Lung (tissue), 10 donors: ENCODE data around the gene TMEM185A. TPM values are rescaled to one million over a fixed set of nuclear protein-coding genes. Genes with fewer than 3 reads are reported as not detected.
"Not testable (repeated sequence)": the region's sequence is repeated elsewhere in the genome, so short reads cannot be mapped to it uniquely, and the experiment has no call there.

Experiments
- ATAC-seq: fragments of 200-7000 bp; cut with Tn5 transposase; one replicate; pipeline ENCODE4 v1.9.1; 2020; ENCODE audit warnings: moderate number of reproducible peaks; ENCODE audit not compliant: insufficient read depth, low FRiP score
- DNase-seq, 3 donors: peaks; one replicate each; pipeline ENCODE4 v3.0.0-alpha.2; 2013 to 2017
- H3K27ac ChIP-seq, 2 donors: one replicate each; pipeline ENCODE4 v1.5.1; 2013; ENCODE audit warnings: mild to moderate bottlenecking in 2 of 2, moderate library complexity in 2 of 2, control low read depth in 1 of 2, inconsistent platforms in 1 of 2, low read depth in 1 of 2, low read length in 1 of 2
- H3K27me3 ChIP-seq, 3 donors: one replicate each; pipeline ENCODE4 v1.5.1; 2013; ENCODE audit warnings: low read length in 2 of 3; ENCODE audit not compliant: control insufficient read depth in 3 of 3, insufficient read depth in 3 of 3
- H3K36me3 ChIP-seq, 4 donors: one replicate each; pipeline ENCODE4 v1.5.1; 2013; ENCODE audit warnings: low read length in 4 of 4, mild to moderate bottlenecking in 1 of 4, moderate library complexity in 1 of 4; ENCODE audit not compliant: control insufficient read depth in 4 of 4, insufficient read depth in 4 of 4
- H3K4me1 ChIP-seq, 5 donors: one replicate each; pipeline ENCODE4 v1.5.1; 2013; ENCODE audit warnings: low read length in 5 of 5, mild to moderate bottlenecking in 2 of 5, moderate library complexity in 1 of 5; ENCODE audit not compliant: control insufficient read depth in 5 of 5, insufficient read depth in 5 of 5
- H3K4me3 ChIP-seq: one replicate; pipeline ENCODE4 v1.5.1; 2013; ENCODE audit warnings: mild to moderate bottlenecking, control low read depth, moderate library complexity
- H3K9ac ChIP-seq, 2 donors: one replicate each; pipeline ENCODE4 v1.5.1; 2013; ENCODE audit warnings: low read length in 2 of 2, control low read depth in 1 of 2; ENCODE audit not compliant: insufficient read depth in 1 of 2
- H3K9me3 ChIP-seq, 4 donors: one replicate each; pipeline ENCODE4 v1.5.1; 2013; ENCODE audit warnings: low read length in 3 of 4, mild to moderate bottlenecking in 1 of 4, moderate library complexity in 1 of 4; ENCODE audit not compliant: control insufficient read depth in 4 of 4, insufficient read depth in 3 of 4
- WGBS, 2 donors: extraction: QIAGEN DNeasy Blood & Tissue Kit; methylation state at CpG; one replicate each; pipeline ENCODE4 v1.1.7; 2013; 5-methylcytosine and 5-hydroxymethylcytosine counted together
- polyA plus RNA-seq, 2 donors: library from polyadenylated mRNA; stranded (reverse); fragments of 200-250 nt; gene quantifications; one replicate each; pipeline ENCODE4 v1.2.1, GENCODE V29; 2013
- total RNA-seq, 2 donors: library from RNA; depleted of rRNA in 1 of 2; stranded (reverse); fragments of >200 nt in 1 of 2; gene quantifications; one replicate each; pipeline ENCODE4 v1.2.1, GENCODE V29; 2014 to 2021
- donor health status: Bipolar disorder and iron deficiency.
- donor health status: healthy.
- donor health status: DM: yes; HTN: yes; CAD: no.

Gene TMEM185A
- total and polyA plus RNA-seq, 4 donors, result 8.7 to 23.8 (median 13.9) TPM

DNA sequence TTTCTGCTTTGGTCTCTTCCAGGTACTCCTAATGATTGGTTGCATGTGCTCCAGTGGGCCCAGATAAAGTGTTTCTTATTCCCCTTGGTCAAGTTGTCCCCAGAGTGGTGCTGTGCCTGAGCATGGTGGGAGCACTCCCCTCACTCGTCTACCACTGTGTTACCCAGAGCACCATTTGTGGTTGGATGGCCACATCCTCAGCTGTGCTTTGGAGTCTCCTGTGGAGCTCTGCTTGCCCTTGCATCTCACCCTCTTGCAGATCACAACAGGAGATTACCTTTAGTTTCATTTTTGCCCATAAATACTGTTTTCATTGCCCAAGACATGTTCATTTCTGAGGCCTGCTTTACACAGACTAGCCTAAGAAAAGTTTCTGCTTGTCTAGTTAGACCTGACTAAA is 81.1 kb downstream of the TMEM185A start:
- DNase-seq, result not testable (repeated sequence)

DNA sequence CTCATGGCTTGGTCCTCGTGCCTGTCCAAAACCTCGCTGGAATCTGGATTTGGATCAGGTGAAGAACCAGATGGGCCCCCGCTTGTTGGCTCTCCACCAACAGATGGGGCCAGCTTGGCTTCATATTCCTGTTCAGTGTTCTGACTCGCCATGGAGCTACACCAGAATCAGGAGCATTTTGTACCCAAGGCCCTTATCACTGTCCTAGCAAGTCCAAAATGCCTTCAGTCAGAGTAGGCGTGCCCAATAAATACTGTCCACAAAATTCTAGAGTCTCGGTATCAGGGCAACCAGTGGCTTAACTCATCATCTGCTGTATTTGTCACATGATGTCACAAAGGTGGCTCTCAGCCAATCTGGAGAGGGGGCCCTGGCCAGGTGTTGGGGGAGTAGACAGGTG is 81.9 kb downstream of the TMEM185A start, which contains the start of gene HSFX3:
TSS of gene HSFX3 (minus strand) at position 224 of the 400 bp plus-strand sequence. CDS start at position 152, 72 bp downstream.
- H3K4me3 ChIP-seq, H3K27ac ChIP-seq, H3K9ac ChIP-seq, DNase-seq, H3K36me3 ChIP-seq, ATAC-seq, H3K27me3 ChIP-seq, H3K9me3 ChIP-seq, H3K4me1 ChIP-seq: not testable (repeated sequence)
- 80% methylated on average over 1 of the region's 6 CpGs; no CpG with 5 or more reads in 1 of the 2 donors for WGBS, 2 donors

More for the DNA sequence above, 81.1 kb downstream of the TMEM185A start:
- not testable (repeated sequence) for H3K27me3 ChIP-seq, H3K4me3 ChIP-seq, H3K27ac ChIP-seq, ATAC-seq, H3K9ac ChIP-seq, H3K4me1 ChIP-seq, H3K9me3 ChIP-seq, H3K36me3 ChIP-seq
- WGBS, 2 donors, result 86% methylated on average over 1 of the region's 1 CpG; no CpG with 5 or more reads in 1 of the 2 donors

DNA sequence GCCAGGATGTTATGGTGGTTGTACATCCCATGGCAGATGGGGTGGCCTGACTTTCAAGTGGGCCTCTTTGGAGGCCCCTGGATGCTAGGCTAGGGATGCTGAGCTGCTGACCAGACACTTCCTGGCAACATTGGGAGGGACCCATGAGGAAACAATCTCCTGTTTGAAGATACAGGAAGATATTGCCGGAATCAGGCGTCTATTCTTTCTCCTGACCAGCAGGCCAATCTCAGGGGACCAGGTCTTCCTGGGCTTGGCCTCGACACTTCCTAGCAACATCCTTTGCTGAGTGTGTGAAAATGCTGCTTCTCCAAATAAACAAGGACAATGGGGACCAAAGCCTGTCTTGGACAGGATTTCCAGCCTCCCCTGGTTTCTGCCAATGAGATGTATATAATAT is 83.8 kb downstream of the TMEM185A start:
- ATAC-seq, H3K9me3 ChIP-seq, H3K27me3 ChIP-seq, H3K27ac ChIP-seq, H3K9ac ChIP-seq, H3K4me1 ChIP-seq, DNase-seq, H3K4me3 ChIP-seq, H3K36me3 ChIP-seq: not testable (repeated sequence)
- 38% methylated on average over 1 of the region's 3 CpGs; no CpG with 5 or more reads in 1 of the 2 donors for WGBS, 2 donors

DNA sequence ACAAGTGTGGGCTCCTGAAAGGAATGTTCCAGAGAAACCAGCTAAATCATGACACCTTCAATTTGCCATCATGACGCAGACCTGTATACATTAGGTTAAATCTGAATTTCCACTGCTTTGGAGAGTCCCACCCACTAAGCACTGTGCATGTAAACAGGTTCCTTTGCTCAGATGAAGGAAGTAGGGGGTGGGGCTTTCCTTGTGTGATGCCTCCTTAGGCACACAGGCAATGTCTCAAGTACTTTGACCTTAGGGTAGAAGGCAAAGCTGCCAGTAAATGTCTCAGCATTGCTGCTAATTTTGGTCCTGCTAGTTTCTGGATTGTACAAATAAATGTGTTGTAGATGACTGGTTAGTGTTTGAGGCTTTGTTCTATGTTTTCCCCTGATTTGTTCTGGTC is 84.6 kb downstream of the TMEM185A start:
- not testable (repeated sequence) for H3K4me1 ChIP-seq, H3K36me3 ChIP-seq, H3K9me3 ChIP-seq, DNase-seq, H3K9ac ChIP-seq, H3K27ac ChIP-seq, H3K27me3 ChIP-seq, H3K4me3 ChIP-seq, ATAC-seq
- 79 to 100% methylated on average over 1 of the region's 1 CpG for WGBS, 2 donors

Other genes starting within 250 kb of the TMEM185A start
- gene IDS, start 126.5 kb downstream of the TMEM185A start, total RNA-seq, result 100 to 1,000 TPM in 1 of 2 donors, 10 to 100 TPM in 1; 39.8 to 100 TPM
- gene IDS, start 126.5 kb downstream of the TMEM185A start, polyA plus RNA-seq, result 10 to 100 TPM; 32.0 to 58.6 TPM
- 10 to 100 TPM; 11.5 to 19.3 TPM for gene EOLA1, start 90.8 kb downstream of the TMEM185A start, total RNA-seq
- 10 to 100 TPM; 17.7 to 19.9 TPM for gene EOLA1, start 90.8 kb downstream of the TMEM185A start, polyA plus RNA-seq
- not detected for gene HSFX3, start 81.9 kb downstream of the TMEM185A start, total RNA-seq
- gene HSFX3, start 81.9 kb downstream of the TMEM185A start, polyA plus RNA-seq, result not detected
- gene MAGEA9B, start 44.3 kb downstream of the TMEM185A start, total RNA-seq, result not detected
- not detected for gene MAGEA9B, start 44.3 kb downstream of the TMEM185A start, polyA plus RNA-seq
- gene HSFX2, start 36.5 kb downstream of the TMEM185A start, total RNA-seq, result under 1 TPM in 1 of 2 donors, not detected in 1; 0.31 TPM
- under 1 TPM; 0.41 to 0.61 TPM for gene HSFX2, start 36.5 kb downstream of the TMEM185A start, polyA plus RNA-seq
- gene MAGEA11, start 80.3 kb upstream of the TMEM185A start, total RNA-seq, result not detected
- not detected for gene MAGEA11, start 80.3 kb upstream of the TMEM185A start, polyA plus RNA-seq
- 1 to 10 TPM in 1 of 2 donors, under 1 TPM in 1; 0.97 to 1.6 TPM for gene HSFX1, start 142.3 kb upstream of the TMEM185A start, total RNA-seq
- gene HSFX1, start 142.3 kb upstream of the TMEM185A start, polyA plus RNA-seq, result under 1 TPM; 0.26 to 0.51 TPM
- gene MAGEA9, start 150.1 kb upstream of the TMEM185A start, total RNA-seq, result not detected
- not detected for gene MAGEA9, start 150.1 kb upstream of the TMEM185A start, polyA plus RNA-seq
- gene MAGEA8, start 249.4 kb upstream of the TMEM185A start, total RNA-seq, result not detected
- not detected for gene MAGEA8, start 249.4 kb upstream of the TMEM185A start, polyA plus RNA-seq